HG03575 (cell line): ENCODE results near the gene PLS3.
"Not testable (repeated sequence)": the region's sequence is repeated elsewhere in the genome, so short reads cannot be mapped to it uniquely, and the experiment has no call there.

ENCODE experiments used
- ATAC-seq: cut with Tn5 transposase; IDR thresholded peaks from one replicate; pipeline ENCODE4 v1.9.1; 2021; ENCODE audit not compliant: unreplicated experiment, insufficient number of reproducible peaks, low FRiP score; ENCODE audit errors: extremely low read depth

PLS3 gene

DNA sequence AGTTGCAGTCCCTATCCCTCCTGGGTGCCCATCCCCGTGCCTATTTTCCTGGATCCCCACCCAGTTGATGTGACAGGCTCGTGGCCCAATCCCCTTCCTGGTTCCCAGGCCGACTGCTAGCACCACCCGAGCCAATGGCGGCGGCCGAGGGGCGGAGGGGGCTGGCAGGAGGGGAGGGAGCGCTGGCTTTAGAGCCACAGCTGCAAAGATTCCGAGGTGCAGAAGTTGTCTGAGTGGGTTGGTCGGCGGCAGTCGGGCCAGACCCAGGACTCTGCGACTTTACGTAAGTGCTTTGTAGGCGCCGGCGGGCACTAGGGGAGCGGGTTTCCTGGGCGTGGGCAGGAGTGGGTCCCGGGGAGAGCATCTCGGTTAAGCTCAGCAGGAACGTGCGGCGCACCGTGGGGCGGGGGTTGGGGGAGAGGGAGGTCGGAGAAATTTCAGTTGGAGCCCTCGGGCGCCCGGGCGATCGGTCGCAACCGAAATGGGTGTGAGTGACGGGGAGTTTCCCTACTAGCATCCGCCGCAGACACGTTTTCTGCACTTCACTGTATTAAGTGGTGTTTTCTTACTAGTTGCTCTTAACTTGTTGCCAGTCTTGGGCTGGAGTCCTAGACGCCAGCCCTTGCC lies at the start of gene PLS3:
PLS3 (plus strand) TSS at position 197 of the 627 bp plus-strand sequence. CDS start 49,077 bp downstream, outside the sequence.
- no peak for ATAC-seq

- no peak for ATAC-seq
Measured at GRCh38 chrX:115518113-115518512, 42.9 kb upstream of the PLS3 start.

DNA sequence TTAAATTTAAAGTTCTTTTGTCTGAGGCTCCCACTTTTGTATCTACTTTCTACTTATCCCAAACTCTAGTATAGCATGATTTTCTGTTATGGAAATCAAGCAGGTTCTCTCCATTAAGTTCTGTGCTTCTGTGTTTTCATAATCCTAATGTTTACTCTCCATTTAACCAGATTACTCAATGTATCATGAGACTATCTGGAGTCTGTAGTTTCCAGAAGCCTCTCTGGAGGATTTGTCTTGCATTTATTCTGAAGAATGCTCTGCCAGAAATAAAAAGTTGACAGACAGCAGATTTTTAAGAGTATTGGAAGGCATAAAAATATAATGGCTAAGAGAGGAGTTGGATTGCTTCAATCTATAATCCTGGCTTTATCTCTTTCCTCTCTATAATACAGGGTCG lies 39.2 kb upstream of the PLS3 start:
- ATAC-seq = no peak

- no peak for ATAC-seq
Measured at GRCh38 chrX:115522952-115523351, 38.0 kb upstream of the PLS3 start.

DNA sequence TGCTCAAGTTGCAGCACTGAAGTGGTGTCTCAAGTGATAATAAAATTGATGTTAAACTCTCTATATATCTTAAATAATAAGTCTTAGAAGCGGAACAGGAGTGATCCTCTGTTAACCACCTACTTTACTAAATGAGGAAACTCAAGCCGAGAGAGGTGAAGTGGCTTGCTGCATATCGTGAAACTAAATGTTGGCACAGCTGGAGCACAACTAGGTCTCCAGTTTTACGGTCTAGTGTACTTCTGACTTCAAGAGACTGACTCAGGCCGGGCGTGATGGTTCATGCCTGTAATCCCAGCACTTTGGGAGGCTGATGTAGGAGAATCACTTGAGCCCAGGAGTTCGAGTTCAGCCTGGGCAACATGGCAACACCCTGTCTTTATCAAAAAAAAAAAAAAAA lies 35.5 kb upstream of the PLS3 start:
- ATAC-seq = no peak

GRCh38 chrX:115531818-115532403 lies 29.1 kb upstream of the PLS3 start:
- ATAC-seq = no peak

- ATAC-seq = no peak
Measured at GRCh38 chrX:115533485-115533884, 27.5 kb upstream of the PLS3 start.

- ATAC-seq = no peak
Measured at GRCh38 chrX:115534383-115534782, 26.6 kb upstream of the PLS3 start.

GRCh38 chrX:115535421-115535820 lies 25.6 kb upstream of the PLS3 start:
- ATAC-seq = no peak

- ATAC-seq = no peak
Measured at GRCh38 chrX:115535844-115536243, 25.1 kb upstream of the PLS3 start.

- ATAC-seq = no peak
Measured at GRCh38 chrX:115539841-115540240, 21.1 kb upstream of the PLS3 start.

DNA sequence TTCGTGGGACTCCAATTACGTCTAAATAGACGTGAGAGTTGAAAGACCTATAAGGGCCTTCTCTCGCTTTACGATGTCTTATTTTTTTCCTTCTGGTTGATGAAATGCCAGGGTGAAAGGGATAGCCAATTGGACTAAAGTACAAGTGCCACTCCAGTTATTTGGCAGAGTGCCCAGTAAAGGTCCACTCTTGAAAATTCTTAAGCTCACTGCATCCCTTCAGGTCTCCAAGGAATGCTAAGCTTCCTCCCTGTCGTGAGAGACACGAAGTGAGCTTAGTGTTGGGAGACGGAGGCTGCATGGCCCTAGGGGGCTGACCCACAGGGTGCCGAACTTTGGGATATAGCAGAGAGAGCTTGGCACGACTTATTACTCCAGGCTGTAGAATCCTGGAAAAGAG lies 19.9 kb upstream of the PLS3 start:
- ATAC-seq = not testable (repeated sequence)

DNA sequence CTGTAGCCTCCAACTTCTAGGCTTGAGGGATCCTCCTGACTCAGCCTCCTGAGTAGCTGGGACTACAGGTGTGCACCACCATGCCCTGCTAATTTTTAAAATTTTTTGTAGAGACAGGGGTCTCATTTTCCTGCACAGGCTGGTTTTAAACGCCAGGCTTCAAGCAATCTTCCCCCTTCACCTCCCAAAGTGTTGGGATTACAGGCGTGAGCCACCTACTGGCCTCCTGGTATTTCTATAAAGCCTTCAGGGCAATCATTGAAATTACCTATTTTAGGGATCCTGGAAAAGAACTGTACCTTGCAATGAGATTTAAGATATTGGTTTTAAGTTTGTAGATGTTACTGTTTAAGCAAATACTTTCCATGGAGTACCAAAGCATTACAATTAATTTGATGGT lies 13.5 kb upstream of the PLS3 start:
- no peak for ATAC-seq

DNA sequence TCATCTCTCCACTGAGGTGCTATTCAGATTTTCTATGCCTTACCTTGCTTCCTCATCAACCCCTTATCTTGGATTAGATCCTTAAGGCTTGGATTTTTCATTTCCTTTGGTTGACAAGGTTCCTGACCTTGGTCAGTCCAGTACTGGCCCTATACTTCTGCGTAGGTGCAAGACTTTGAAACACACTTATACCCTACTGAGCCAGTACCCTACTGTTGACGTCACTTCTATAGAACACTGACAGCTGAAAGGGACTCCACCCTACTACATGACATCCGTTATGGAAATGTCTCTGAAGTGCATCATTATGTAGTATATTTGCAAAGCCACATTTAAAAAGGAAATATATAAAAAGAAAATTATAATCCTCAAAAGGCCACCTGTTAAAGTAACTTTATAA lies 12.0 kb upstream of the PLS3 start:
- ATAC-seq = no peak

DNA sequence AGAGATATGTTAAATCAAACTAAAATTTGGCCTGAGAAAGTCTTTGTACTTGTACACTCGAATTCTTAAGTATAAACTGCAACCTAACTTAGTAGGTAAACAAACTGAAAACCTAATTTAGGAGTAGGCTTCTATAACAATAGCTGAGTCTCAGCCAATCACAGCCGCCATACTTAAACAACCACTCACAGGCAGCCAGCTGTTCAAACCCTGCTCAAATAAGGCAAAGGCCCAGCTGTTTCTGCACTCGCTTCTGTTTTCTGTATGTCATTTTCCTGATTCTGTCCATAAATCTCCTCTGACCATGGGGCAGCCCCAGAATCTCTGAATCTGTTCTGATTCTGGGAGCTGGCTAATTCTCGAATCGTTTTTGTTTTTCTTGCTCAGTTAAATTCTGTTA lies 7.8 kb upstream of the PLS3 start:
- no peak for ATAC-seq

DNA sequence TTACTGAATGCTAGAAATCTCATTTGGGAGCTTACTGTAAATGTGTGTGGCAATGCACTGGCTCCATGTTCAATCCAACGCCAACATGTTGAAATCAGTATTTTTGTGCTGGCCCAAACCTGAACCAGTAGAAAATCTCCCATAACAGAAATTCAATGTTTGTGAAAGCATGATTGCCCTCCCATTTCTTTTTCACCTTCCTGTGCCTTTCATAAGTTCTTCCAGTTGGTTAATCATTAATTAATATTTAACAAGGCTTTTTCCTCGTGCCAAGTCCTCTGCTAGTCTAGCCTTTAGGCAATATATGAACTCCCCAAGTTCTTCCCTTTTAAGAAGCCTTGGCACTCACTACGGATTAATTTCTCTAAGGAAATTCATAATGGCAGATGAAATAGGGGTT lies 1.3 kb upstream of the PLS3 start:
- ATAC-seq = no peak

DNA sequence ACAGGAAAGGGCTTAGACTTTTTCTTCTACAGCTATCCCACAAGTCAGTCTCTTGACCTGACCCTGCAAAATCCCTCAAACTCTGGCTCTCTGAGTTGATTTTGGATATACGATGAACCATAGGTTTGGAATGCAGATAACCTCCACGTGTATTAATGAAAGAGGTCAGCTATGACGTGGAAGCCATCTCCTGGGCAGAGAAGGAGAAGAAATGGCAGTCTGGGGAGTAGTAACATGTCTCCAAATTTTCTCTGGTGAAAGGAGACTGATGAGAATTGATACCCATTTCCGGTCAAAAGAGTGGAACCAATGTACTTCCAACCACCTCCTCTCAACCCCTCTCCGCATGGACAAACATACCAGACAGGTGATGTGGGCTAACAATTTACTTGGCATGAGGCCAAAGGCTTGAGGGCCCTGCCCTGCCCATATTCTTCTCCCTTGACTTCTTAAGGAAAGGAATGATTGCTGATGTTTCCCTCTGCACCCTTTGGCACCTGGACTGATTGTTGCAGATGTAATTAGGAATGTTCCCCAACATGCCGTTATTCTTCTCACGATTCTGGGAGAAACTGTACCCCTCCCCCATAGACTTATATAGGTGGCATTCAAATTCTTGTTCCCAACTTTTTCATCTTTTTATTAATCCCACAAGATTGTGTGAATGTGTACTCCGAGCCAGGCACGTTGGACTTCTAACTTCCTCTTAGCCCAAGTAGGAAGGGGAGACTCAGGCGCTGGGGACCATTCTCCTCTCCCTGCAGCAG lies 580 bp upstream of the PLS3 start:
- ATAC-seq = no peak

DNA sequence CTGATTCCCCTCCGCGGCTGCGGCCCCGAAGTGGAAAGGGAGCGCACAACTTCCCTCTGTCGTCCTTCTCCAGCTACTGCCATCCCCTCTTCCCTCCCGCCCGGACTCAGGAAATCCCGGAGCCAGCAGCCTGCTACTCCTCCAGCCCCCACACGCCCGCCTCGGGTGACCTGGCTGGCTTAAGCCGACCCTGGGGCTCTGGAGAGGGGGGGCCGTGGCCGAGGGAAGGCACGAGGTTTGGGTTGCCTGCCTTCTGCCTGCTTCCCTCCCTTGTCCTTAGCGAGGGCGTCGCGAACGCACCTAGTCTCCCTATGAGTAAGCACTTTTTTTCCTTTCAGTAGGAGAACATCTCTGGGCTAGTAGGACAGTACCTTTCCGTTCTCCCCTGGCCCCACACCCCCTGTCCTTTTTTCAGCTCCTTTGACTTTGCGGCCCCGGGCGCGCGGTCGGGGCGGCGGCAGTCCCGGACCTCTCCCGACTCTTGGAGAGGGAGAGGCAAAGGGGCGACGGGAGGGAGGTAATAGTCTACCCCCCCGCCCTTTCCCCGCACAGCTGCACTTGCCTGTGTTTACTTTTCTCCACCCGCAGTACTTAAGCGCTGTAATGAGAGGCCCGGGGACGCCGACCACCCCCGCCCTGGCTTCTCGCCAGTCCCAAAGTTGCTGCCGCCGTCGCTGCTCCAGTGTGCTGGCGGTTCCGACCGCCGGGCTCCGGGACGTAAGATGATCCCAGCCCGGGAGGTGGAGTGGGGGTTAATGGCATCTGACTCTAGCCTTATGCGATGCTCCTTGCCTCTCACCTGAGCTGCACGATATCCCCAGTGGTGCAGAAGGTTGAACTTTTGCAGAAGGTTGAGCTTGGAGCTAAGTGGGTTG lies 868 bp downstream of the PLS3 start:
- no peak for ATAC-seq

DNA sequence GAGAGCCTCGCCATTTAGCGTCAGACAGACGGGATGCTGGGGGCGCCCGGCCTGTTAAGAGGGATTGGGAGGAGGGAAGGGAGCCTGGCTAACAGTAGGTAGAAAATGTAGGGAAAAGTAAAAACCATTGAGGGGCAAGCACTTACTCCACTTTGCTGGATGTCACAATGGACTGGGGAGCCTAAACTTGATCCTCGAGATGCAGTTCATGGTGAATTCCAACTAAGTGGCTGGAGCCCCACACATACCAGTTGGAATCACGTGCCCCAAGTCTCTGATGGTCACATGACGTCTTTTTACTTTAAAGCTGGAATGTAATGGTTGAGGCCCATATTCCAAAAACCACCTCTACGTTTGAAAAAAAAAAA lies 1.5 kb downstream of the PLS3 start:
- no peak for ATAC-seq
